OCI-LY7 (cell line): ENCODE results near the gene LMX1A. TPM values are rescaled to one million over a fixed set of nuclear protein-coding genes. Genes with fewer than 3 reads are reported as not detected.

Experiments
- BruUV-seq: library from RNA; stranded (reverse); fragments of 400-500 nt; replicated peaks from 2 replicates; lab custom pipeline; 2021; lab: Mats Ljungman, UMichigan
- CTCF ChIA-PET: fragments of 300-600 bp; sonication (Branson Sonifier 250); formaldehyde crosslinking; loops from one replicate; lab custom pipeline; 2022; ENCODE audit warnings: antibody characterized with exemption; ENCODE audit not compliant: unreplicated experiment; lab: Charles Lee
- POLR2A ChIA-PET: fragments of 300-600 bp; sonication (Branson Sonifier 250); formaldehyde crosslinking; loops from one replicate; lab custom pipeline; 2022; ENCODE audit warnings: antibody characterized with exemption; lab: Charles Lee
- DNase-seq: peaks from one replicate; pipeline ENCODE4 v3.0.0-alpha.2; 2015; ENCODE audit warnings: low spot score
- H2AFZ ChIP-seq: fragments of 200-600 bp; sonication (generic), shearing (Covaris generic); 2 replicates; pipeline ENCODE4 v1.6.1; 2014; ENCODE audit warnings: mild to moderate bottlenecking, antibody characterized with exemption, low read length, moderate library complexity
- H3K27ac ChIP-seq: fragments of 200-600 bp; sonication (generic); 2 replicates; pipeline ENCODE4 v1.5.1; 2014; ENCODE audit warnings: mixed run types, low read depth, mild to moderate bottlenecking, moderate library complexity, low read length, inconsistent platforms; ENCODE audit not compliant: poor library complexity, severe bottlenecking
- H3K36me3 ChIP-seq: fragments of 200-600 bp; sonication (generic); 2 replicates; pipeline ENCODE4 v1.6.1; 2014; ENCODE audit warnings: mild to moderate bottlenecking, antibody characterized with exemption, low read length, moderate library complexity, mixed read lengths; ENCODE audit not compliant: insufficient read depth
- H3K4me1 ChIP-seq: fragments of 200-600 bp; sonication (generic); 2 replicates; pipeline ENCODE4 v1.5.1; 2014; ENCODE audit warnings: mild to moderate bottlenecking, low read length; ENCODE audit not compliant: insufficient read depth, poor library complexity, severe bottlenecking
- H3K4me2 ChIP-seq: fragments of 200-600 bp; sonication (generic); 2 replicates; pipeline ENCODE4 v1.6.1; 2014; ENCODE audit warnings: mild to moderate bottlenecking, low read length
- H3K4me3 ChIP-seq: fragments of 200-600 bp; sonication (generic); 2 replicates; pipeline ENCODE4 v1.5.1; 2014; ENCODE audit warnings: mild to moderate bottlenecking, low read depth, low read length; ENCODE audit not compliant: poor library complexity, severe bottlenecking
- H3K79me2 ChIP-seq: fragments of 200-600 bp; sonication (generic); 2 replicates; pipeline ENCODE4 v1.6.1; 2016; ENCODE audit warnings: low read depth, mild to moderate bottlenecking, low read length, moderate library complexity, mixed read lengths; ENCODE audit not compliant: insufficient read depth
- H3K9me2 ChIP-seq: fragments of 200-600 bp; sonication (generic); 2 replicates; pipeline ENCODE4 v1.6.1; 2016; ENCODE audit warnings: mild to moderate bottlenecking, low read length, mixed read lengths; ENCODE audit not compliant: insufficient read depth
- H3K9me3 ChIP-seq: fragments of 200-600 bp; sonication (generic); 2 replicates; pipeline ENCODE4 v1.6.1; 2014; ENCODE audit warnings: mild to moderate bottlenecking, mixed run types, low read length, mixed read lengths
- H4K20me1 ChIP-seq: fragments of 200-600 bp; sonication (generic); 2 replicates; pipeline ENCODE4 v1.6.1; 2014; ENCODE audit warnings: mild to moderate bottlenecking, antibody characterized with exemption, low read length, moderate library complexity, mixed read lengths; ENCODE audit not compliant: insufficient read depth
- CTCF ChIP-seq: fragments of 200-600 bp; sonication (generic); conservative IDR thresholded peaks from 2 replicates; pipeline ENCODE4 v1.5.1; 2014; ENCODE audit warnings: mild to moderate bottlenecking, antibody characterized with exemption, low read length, moderate library complexity, mixed read lengths
- EZH2phosphoT487 ChIP-seq: fragments of 200-600 bp; sonication (generic); IDR thresholded peaks from 2 replicates; pipeline ENCODE4 v1.6.1; 2018; ENCODE audit warnings: low read depth, borderline replicate concordance, mild to moderate bottlenecking, mixed run types, antibody characterized with exemption, low read length, moderate library complexity, mixed read lengths
- intact Hi-C: fragments of 100-400 bp; cut with micrococcal nuclease; formaldehyde crosslinking; loops from one replicate; pipeline ENCODE4 v1.10.0; 2022; ENCODE audit not compliant: unreplicated experiment
- total RNA-seq, 2 experiments: library from RNA; depleted of rRNA in 1 of 2; stranded (reverse); fragments of >200 nt in 1 of 2; shearing (Covaris generic) in 1 of 2; gene quantifications; 2 replicates each; pipeline ENCODE4 v1.2.3, GENCODE V29; 2014 to 2022

LMX1A gene
- total RNA-seq, 2 experiments from 2014 or later, result not detected

- no peak for DNase-seq
- Histone ChIP-seq H3K9me3 (no peaks in the 10 kb centered on the region), H3K9me2 (no peaks in the 10 kb centered on the region), H3K36me3 (no peaks in the 10 kb centered on the region), H2AFZ (no peak overlapping the region), H4K20me1 (no peaks in the 10 kb centered on the region), H3K79me2 (no peaks in the 10 kb centered on the region), H3K27ac (no peak overlapping the region), H3K4me3 (no peak overlapping the region), H3K4me1 (no peaks in the 10 kb centered on the region), H3K4me2 (no peak overlapping the region)
- TF ChIP-seq CTCF (no peak), EZH2phosphoT487 (no peak)
- no TSS peak for BruUV-seq
- ChIA-PET POLR2A (no interaction called here), CTCF (no interaction called here)
- intact Hi-C loops, result no loop called here
Observed at GRCh38 chr1:165315481-165315880, 41.0 kb downstream of the LMX1A start.

GRCh38 chr1:165313903-165314302, 42.6 kb downstream of the LMX1A start:
- Histone ChIP-seq H3K79me2 (no peaks in the 10 kb centered on the region), H3K4me3 (no peak overlapping the region), H4K20me1 (no peaks in the 10 kb centered on the region), H3K4me2 (no peak overlapping the region), H3K9me3 (no peaks in the 10 kb centered on the region), H3K9me2 (no peaks in the 10 kb centered on the region), H2AFZ (no peak overlapping the region), H3K27ac (no peak overlapping the region), H3K36me3 (no peaks in the 10 kb centered on the region), H3K4me1 (no peaks in the 10 kb centered on the region)
- no peak for DNase-seq
- TF ChIP-seq CTCF, result no peak
- no peak for TF ChIP-seq EZH2phosphoT487
- intact Hi-C loops, result no loop called here
- POLR2A ChIA-PET, result interaction anchor here (0.6 to 1.1 kb wide), 2 partner anchors 11 to 886 kb away, joined by 3 to 8 read pairs; no protein-coding TSS in a partner anchor
- CTCF ChIA-PET, result no interaction called here
- no TSS peak for BruUV-seq

- TF ChIP-seq EZH2phosphoT487 (no peak), CTCF (no peak)
- Histone ChIP-seq H3K9me2 (no peaks in the 10 kb centered on the region), H3K4me3 (no peak overlapping the region), H4K20me1 (no peaks in the 10 kb centered on the region), H3K79me2 (no peaks in the 10 kb centered on the region), H3K36me3 (no peaks in the 10 kb centered on the region), H3K27ac (no peak overlapping the region), H3K4me1 (no peaks in the 10 kb centered on the region), H2AFZ (no peak overlapping the region), H3K4me2 (no peak overlapping the region), H3K9me3 (no peaks in the 10 kb centered on the region)
- intact Hi-C loops, result no loop called here
- BruUV-seq, result no TSS peak
- CTCF ChIA-PET, result no interaction called here
- POLR2A ChIA-PET, result interaction anchor here (0.7 kb wide), 1 partner anchor 465 kb away, joined by 3 read pairs; no protein-coding TSS in a partner anchor
- no peak for DNase-seq
Observed at GRCh38 chr1:165312591-165312990, 43.9 kb downstream of the LMX1A start.
